ENCODE data around the gene CA10.

DNA sequence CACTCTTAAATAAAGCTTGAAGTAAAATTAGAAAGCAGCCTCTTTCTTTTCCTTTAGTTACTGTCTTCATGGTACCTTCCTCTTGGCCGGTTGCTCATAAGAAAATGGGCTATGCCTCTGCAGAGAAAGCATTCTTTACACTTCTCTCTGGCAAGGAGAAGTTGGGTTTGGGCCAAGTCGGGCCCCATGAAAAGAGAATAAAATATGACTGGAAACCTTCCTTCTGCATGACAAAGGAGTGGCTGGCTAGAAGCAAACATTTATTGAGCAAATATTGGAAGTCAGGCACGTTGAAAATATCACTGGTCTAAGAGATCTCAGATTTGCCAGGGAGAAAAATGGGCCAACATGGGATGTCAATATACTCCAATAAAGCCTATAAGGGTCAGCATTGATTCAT lies 126.1 kb downstream of the CA10 start:
- TF ChIP-seq TAF1 (IDR thresholded peaks at IDR 0.05; ENCODE audit: borderline replicate concordance, insufficient read depth, low read length) (no peak), SIN3A (IDR thresholded peaks at IDR 0.05; ENCODE audit: borderline replicate concordance, insufficient read depth, low read length) (no peak), POLR2AphosphoS5 (IDR thresholded peaks at IDR 0.05; ENCODE audit: low read depth, low read length) (no peak), FOXP2 (optimal IDR thresholded peaks at IDR 0.05; ENCODE audit: borderline replicate concordance, extremely low read depth, extremely low read length, insufficient read depth) (no peak)
- TF ChIP-seq, protein P1, sequence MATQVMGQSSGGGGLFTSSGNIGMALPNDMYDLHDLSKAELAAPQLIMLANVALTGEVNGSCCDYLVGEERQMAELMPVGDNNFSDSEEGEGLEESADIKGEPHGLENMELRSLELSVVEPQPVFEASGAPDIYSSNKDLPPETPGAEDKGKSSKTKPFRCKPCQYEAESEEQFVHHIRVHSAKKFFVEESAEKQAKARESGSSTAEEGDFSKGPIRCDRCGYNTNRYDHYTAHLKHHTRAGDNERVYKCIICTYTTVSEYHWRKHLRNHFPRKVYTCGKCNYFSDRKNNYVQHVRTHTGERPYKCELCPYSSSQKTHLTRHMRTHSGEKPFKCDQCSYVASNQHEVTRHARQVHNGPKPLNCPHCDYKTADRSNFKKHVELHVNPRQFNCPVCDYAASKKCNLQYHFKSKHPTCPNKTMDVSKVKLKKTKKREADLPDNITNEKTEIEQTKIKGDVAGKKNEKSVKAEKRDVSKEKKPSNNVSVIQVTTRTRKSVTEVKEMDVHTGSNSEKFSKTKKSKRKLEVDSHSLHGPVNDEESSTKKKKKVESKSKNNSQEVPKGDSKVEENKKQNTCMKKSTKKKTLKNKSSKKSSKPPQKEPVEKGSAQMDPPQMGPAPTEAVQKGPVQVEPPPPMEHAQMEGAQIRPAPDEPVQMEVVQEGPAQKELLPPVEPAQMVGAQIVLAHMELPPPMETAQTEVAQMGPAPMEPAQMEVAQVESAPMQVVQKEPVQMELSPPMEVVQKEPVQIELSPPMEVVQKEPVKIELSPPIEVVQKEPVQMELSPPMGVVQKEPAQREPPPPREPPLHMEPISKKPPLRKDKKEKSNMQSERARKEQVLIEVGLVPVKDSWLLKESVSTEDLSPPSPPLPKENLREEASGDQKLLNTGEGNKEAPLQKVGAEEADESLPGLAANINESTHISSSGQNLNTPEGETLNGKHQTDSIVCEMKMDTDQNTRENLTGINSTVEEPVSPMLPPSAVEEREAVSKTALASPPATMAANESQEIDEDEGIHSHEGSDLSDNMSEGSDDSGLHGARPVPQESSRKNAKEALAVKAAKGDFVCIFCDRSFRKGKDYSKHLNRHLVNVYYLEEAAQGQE (IDR thresholded peaks at IDR 0.05; ENCODE audit: insufficient read depth in 1 of 2, low read depth in 2 of 2, low read length in 2 of 2): no peak

Measured in PFSK-1 (cell line).